HEK293 (cell line): ENCODE measurements around the gene PIGX.

Experiments used
- ZNF311 ChIP-seq: fragments of 450-650 bp; formaldehyde crosslinking; IDR thresholded peaks from 2 replicates; pipeline ENCODE4 v1.5.1; 2017; ENCODE audit warnings: missing biosample characterization, missing genetic modification characterization, borderline replicate concordance
- TF ChIP-seq, protein P1 (sequence below): fragments of 450-650 bp; formaldehyde crosslinking; IDR thresholded peaks from 2 replicates; pipeline ENCODE4 v1.5.1; 2016; ENCODE audit warnings: missing biosample characterization, missing genetic modification characterization

DNA sequence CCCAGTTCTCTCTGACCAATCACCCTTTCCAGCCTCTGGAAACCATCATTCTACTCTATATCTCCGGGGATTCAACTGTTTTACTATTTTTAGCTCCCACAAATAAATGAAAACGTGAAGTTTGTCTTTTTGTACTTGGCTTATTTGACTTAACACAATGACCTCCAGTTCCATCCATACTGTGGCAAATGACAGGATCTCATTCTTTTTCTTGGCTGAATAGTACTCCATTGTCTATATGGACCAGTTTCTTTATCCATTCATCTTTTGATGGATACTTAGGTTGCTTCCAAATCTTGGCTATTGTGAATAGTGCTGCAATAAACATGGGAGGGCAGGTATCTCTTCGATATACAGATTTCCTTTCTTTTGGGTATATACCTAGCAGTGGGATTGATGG lies 38.5 kb upstream of the PIGX start:
- TF ChIP-seq, protein P1, sequence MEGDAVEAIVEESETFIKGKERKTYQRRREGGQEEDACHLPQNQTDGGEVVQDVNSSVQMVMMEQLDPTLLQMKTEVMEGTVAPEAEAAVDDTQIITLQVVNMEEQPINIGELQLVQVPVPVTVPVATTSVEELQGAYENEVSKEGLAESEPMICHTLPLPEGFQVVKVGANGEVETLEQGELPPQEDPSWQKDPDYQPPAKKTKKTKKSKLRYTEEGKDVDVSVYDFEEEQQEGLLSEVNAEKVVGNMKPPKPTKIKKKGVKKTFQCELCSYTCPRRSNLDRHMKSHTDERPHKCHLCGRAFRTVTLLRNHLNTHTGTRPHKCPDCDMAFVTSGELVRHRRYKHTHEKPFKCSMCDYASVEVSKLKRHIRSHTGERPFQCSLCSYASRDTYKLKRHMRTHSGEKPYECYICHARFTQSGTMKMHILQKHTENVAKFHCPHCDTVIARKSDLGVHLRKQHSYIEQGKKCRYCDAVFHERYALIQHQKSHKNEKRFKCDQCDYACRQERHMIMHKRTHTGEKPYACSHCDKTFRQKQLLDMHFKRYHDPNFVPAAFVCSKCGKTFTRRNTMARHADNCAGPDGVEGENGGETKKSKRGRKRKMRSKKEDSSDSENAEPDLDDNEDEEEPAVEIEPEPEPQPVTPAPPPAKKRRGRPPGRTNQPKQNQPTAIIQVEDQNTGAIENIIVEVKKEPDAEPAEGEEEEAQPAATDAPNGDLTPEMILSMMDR (tag by site-specific recombination), result no peak
- no peak for TF ChIP-seq ZNF311 (tag by site-specific recombination)
